Thoracic aorta (tissue), 2 donors: ENCODE results near the gene DDX24. TPM values are rescaled to one million over a fixed set of nuclear protein-coding genes. Genes with fewer than 3 reads are reported as not detected.

ENCODE experiments used
- ATAC-seq: fragments of 150-250 bp; one replicate; pipeline ENCODE4 v1.8.0; 2017; ENCODE audit warnings: low read depth; ENCODE audit not compliant: insufficient number of reproducible peaks, low FRiP score
- DNase-seq: peaks from one replicate; pipeline ENCODE4 v3.0.0-alpha.2; 2020; ENCODE audit warnings: low spot score
- H3K27ac ChIP-seq, 2 donors: fragments of 200-600 bp; sonication (generic); 1 replicate in 1 of 2; 2 replicates in 1 of 2; pipeline ENCODE4 v1.5.1; 2016; ENCODE audit warnings: mild to moderate bottlenecking in 2 of 2, moderate library complexity in 2 of 2
- H3K27me3 ChIP-seq: fragments of 200-600 bp; sonication (generic); replicated peaks from 2 replicates; pipeline ENCODE4 v1.6.0; 2016; ENCODE audit warnings: mild to moderate bottlenecking; ENCODE audit not compliant: insufficient read depth
- H3K36me3 ChIP-seq: fragments of 200-600 bp; sonication (generic); one replicate; pipeline ENCODE4 v1.5.1; 2016
- H3K4me1 ChIP-seq, 2 donors: fragments of 200-600 bp; sonication (generic); 1 replicate in 1 of 2; 2 replicates in 1 of 2; pipeline versions ENCODE4 v1.5.1 to v1.6.0; 2016; ENCODE audit warnings: low read depth in 2 of 2, mild to moderate bottlenecking in 1 of 2; ENCODE audit not compliant: control insufficient read depth in 1 of 2
- H3K4me3 ChIP-seq: fragments of 200-600 bp; sonication (generic); 2 replicates; pipeline ENCODE4 v1.5.1; 2016; ENCODE audit warnings: mild to moderate bottlenecking
- H3K9me3 ChIP-seq: fragments of 200-600 bp; sonication (generic); 2 replicates; pipeline ENCODE4 v1.5.1; 2016
- CTCF ChIP-seq: fragments of 200-600 bp; sonication (generic); IDR thresholded peaks from one replicate; pipeline ENCODE4 v1.5.1; 2019; ENCODE audit warnings: antibody characterized with exemption
- total RNA-seq, 2 donors: library from RNA; depleted of rRNA; stranded (reverse); fragments of >200 nt; gene quantifications; one replicate each; pipeline versions ENCODE4 v1.1.0 to v1.2.3, GENCODE V29; 2016

Gene DDX24
- total RNA-seq, 2 donors from 2014 or later, result 139 to 228 TPM

GRCh38 chr14:94052662-94053061 lies 28.3 kb downstream of the DDX24 start:
- Histone ChIP-seq H3K27me3 (no peaks in the 10 kb centered on the region), H3K4me3 (no peak overlapping the region), H3K9me3 (no peaks in the 10 kb centered on the region), H3K36me3 (peaks cover 94% of the 10 kb centered on the region), H3K27ac (no peak overlapping the region), H3K4me1 (no peaks in the 10 kb centered on the region)
- TF ChIP-seq CTCF, result no peak
- ATAC-seq (no peak), DNase-seq (no peak)

- no peaks in the 10 kb centered on the region for H3K9me3 ChIP-seq
- DNase-seq (no peak), ATAC-seq (no peak)
- no peak for TF ChIP-seq CTCF
- H3K27ac ChIP-seq, result no peak overlapping the region
- H3K36me3 ChIP-seq, result peaks cover 94% of the 10 kb centered on the region
- no peaks in the 10 kb centered on the region for H3K4me1 ChIP-seq
- H3K4me3 ChIP-seq, result no peak overlapping the region
- no peaks in the 10 kb centered on the region for H3K27me3 ChIP-seq
Measured at GRCh38 chr14:94052199-94052598, 28.8 kb downstream of the DDX24 start.

GRCh38 chr14:94051779-94052178 lies 29.2 kb downstream of the DDX24 start:
- H3K36me3 ChIP-seq, result peaks cover 94% of the 10 kb centered on the region
- no peak for TF ChIP-seq CTCF
- H3K4me1 ChIP-seq, result no peaks in the 10 kb centered on the region
- no peak for DNase-seq
- no peak for ATAC-seq
- H3K9me3 ChIP-seq, result no peaks in the 10 kb centered on the region
- H3K4me3 ChIP-seq, result no peak overlapping the region
- no peak overlapping the region for H3K27ac ChIP-seq
- no peaks in the 10 kb centered on the region for H3K27me3 ChIP-seq

- ATAC-seq (no peak), DNase-seq (no peak)
- H3K4me3 ChIP-seq, result no peak overlapping the region
- H3K27me3 ChIP-seq, result no peaks in the 10 kb centered on the region
- peaks cover 92% of the 10 kb centered on the region for H3K36me3 ChIP-seq
- TF ChIP-seq CTCF, result no peak
- H3K9me3 ChIP-seq, result no peaks in the 10 kb centered on the region
- H3K27ac ChIP-seq, result no peak overlapping the region
- H3K4me1 ChIP-seq, result no peaks in the 10 kb centered on the region
Measured at GRCh38 chr14:94051115-94051514, 29.9 kb downstream of the DDX24 start.

- no peak for DNase-seq
- no peaks in the 10 kb centered on the region for H3K4me1 ChIP-seq
- no peak for ATAC-seq
- no peak overlapping the region for H3K4me3 ChIP-seq
- no peak for TF ChIP-seq CTCF
- peaks cover 84% of the 10 kb centered on the region for H3K36me3 ChIP-seq
- H3K27ac ChIP-seq, result no peak overlapping the region
- H3K27me3 ChIP-seq, result no peaks in the 10 kb centered on the region
- no peaks in the 10 kb centered on the region for H3K9me3 ChIP-seq
Measured at GRCh38 chr14:94050231-94050880, 30.6 kb downstream of the DDX24 start.
